ENCODE measurements around the gene NDUFAB1.
A peak's percentile ranks its signal among the peaks of the same experiment; 100 is the strongest.
"Not testable (repeated sequence)": the region's sequence is repeated elsewhere in the genome, so short reads cannot be mapped to it uniquely, and the experiment has no call there.

Gene NDUFAB1

GRCh38 chr16:23595951-23596720 lies at the start of gene NDUFAB1:
Gene NDUFAB1, minus strand, starts transcription at chr16:23596316. Its CDS starts 26 bp downstream, at chr16:23596290.
- peak; percentile 93 for DNase-seq

- no peak for DNase-seq
Observed at GRCh38 chr16:23642246-23642774, 46.2 kb upstream of the NDUFAB1 start.

- DNase-seq = peak; percentile 95
Observed at GRCh38 chr16:23640931-23641765, 45.0 kb upstream of the NDUFAB1 start, which contains the start of the genes DCTN5 and PALB2. Gene DCTN5, plus strand, starts transcription at chr16:23641466. Its CDS starts 77 bp downstream, at chr16:23641543. Gene PALB2, minus strand, starts transcription at chr16:23641310. Its CDS starts 153 bp downstream, at chr16:23641157.

- peak; percentile 12 for DNase-seq
Observed at GRCh38 chr16:23640615-23640930, 44.5 kb upstream of the NDUFAB1 start.

GRCh38 chr16:23635958-23636357 lies 39.8 kb upstream of the NDUFAB1 start:
- DNase-seq = no peak

GRCh38 chr16:23634461-23635036 lies 38.4 kb upstream of the NDUFAB1 start:
- DNase-seq = no peak

- not testable (repeated sequence) for DNase-seq
Observed at GRCh38 chr16:23631874-23632273, 35.8 kb upstream of the NDUFAB1 start.

GRCh38 chr16:23629516-23629915 lies 33.4 kb upstream of the NDUFAB1 start:
- no peak for DNase-seq

GRCh38 chr16:23624092-23624491 lies 28.0 kb upstream of the NDUFAB1 start:
- DNase-seq = no peak

- DNase-seq = no peak
Observed at GRCh38 chr16:23615805-23616204, 19.7 kb upstream of the NDUFAB1 start.

GRCh38 chr16:23611936-23612335 lies 15.8 kb upstream of the NDUFAB1 start:
- no peak for DNase-seq

- DNase-seq = not testable (repeated sequence)
Observed at GRCh38 chr16:23610905-23611304, 14.8 kb upstream of the NDUFAB1 start.

- DNase-seq = no peak
Observed at GRCh38 chr16:23609929-23610328, 13.8 kb upstream of the NDUFAB1 start.

GRCh38 chr16:23608194-23608593 lies 12.1 kb upstream of the NDUFAB1 start:
- peak; percentile 6 for DNase-seq

GRCh38 chr16:23607726-23608125 lies 11.6 kb upstream of the NDUFAB1 start:
- DNase-seq = no peak

GRCh38 chr16:23597003-23597756 lies 1.1 kb upstream of the NDUFAB1 start:
- DNase-seq = peak; percentile 73

- DNase-seq = peak; percentile 45
Observed at GRCh38 chr16:23595246-23595950, 718 bp downstream of the NDUFAB1 start.

GRCh38 chr16:23594186-23594585 lies 1.9 kb downstream of the NDUFAB1 start:
- no peak for DNase-seq

GRCh38 chr16:23590181-23590580 lies 5.9 kb downstream of the NDUFAB1 start:
- DNase-seq = no peak

GRCh38 chr16:23587726-23588125 lies 8.4 kb downstream of the NDUFAB1 start:
- no peak for DNase-seq

GRCh38 chr16:23584186-23585076 lies 11.7 kb downstream of the NDUFAB1 start:
- DNase-seq = no peak

Data from DMS53 (cell line).